ENCODE measurements around the gene DNAJC9.

Gene DNAJC9

GRCh38 chr10:73244866-73245477, 2.1 kb downstream of the DNAJC9 start:
- ChIA-PET CTCF (interaction anchor here (0.6 kb wide), 1 partner anchor 19 kb away, joined by 5 read pairs; no protein-coding TSS in a partner anchor), POLR2A (interaction anchor here (0.6 to 4.2 kb wide), 4 partner anchors 76 to 342 kb away, joined by 3 to 21 read pairs (median 3); partner anchors contain the start of genes ECD and FAM149B1)
- no peak for TF ChIP-seq ZNF555 (tag by site-specific recombination; conservative IDR thresholded peaks at IDR 0.05)
- TF ChIP-seq ZNF335 (tag by site-specific recombination; conservative IDR thresholded peaks at IDR 0.05): peak; percentile 61
- H3K36me3 ChIP-seq (ENCODE audit: control insufficient read depth in 2 of 2, insufficient read depth in 1 of 2, low read length in 2 of 2): peaks cover 36 to 75% of the 10 kb centered on the region in 2 experiments
- H3K9me3 ChIP-seq (ENCODE audit: control insufficient read depth, insufficient read depth, low read depth, low read length): no peaks in the 10 kb centered on the region
- H3K4me3 ChIP-seq (ENCODE audit: low read depth, low read length): peak overlapping the region; percentile 91
- peaks cover 2% of the 10 kb centered on the region; the same call in 1 of the 2 replicates for H3K4me1 ChIP-seq (ENCODE audit: control insufficient read depth, insufficient read depth, low read length)
- no peak overlapping the region; the same call in 1 of the 2 replicates for H3K27ac ChIP-seq (ENCODE audit: extremely low read depth, low read depth, low read length)

GRCh38 chr10:73239908-73240307, 7.1 kb downstream of the DNAJC9 start:
- ChIA-PET POLR2A (no interaction called here), CTCF (interaction anchor here (0.9 kb wide), 1 partner anchor 24 kb away, joined by 3 read pairs; no protein-coding TSS in a partner anchor)
- Histone ChIP-seq H3K9me3 (ENCODE audit: control insufficient read depth, insufficient read depth, low read depth, low read length) (no peaks in the 10 kb centered on the region), H3K27ac (ENCODE audit: extremely low read depth, low read depth, low read length) (no peak overlapping the region), H3K4me1 (ENCODE audit: control insufficient read depth, insufficient read depth, low read length) (no peaks in the 10 kb centered on the region), H3K4me3 (ENCODE audit: low read depth, low read length) (no peak overlapping the region), H3K36me3 (ENCODE audit: control insufficient read depth in 2 of 2, insufficient read depth in 1 of 2, low read length in 2 of 2) (peaks cover 50 to 95% of the 10 kb centered on the region in 2 experiments)
- no peak for TF ChIP-seq PRDM4 (tag by site-specific recombination; IDR thresholded peaks at IDR 0.05)
- TF ChIP-seq ZNF121 (tag by site-specific recombination; IDR thresholded peaks at IDR 0.05): peak; percentile 68; the same call in 1 of the 2 replicates

- ChIA-PET POLR2A (interaction anchor here (3.2 kb wide), 1 partner anchor 8 kb away, joined by 23 read pairs; the partner anchor contains the start of gene DNAJC9), CTCF (no interaction called here)
- TF ChIP-seq ZNF514 (tag by site-specific recombination; IDR thresholded peaks at IDR 0.05) (no peak), MYNN (tag by site-specific recombination; IDR thresholded peaks at IDR 0.05; ENCODE audit: borderline replicate concordance) (no peak), ZNF548 (tag by site-specific recombination; IDR thresholded peaks at IDR 0.05) (no peak), ZNF350 (tag by site-specific recombination; IDR thresholded peaks at IDR 0.05) (no peak), ZNF214 (tag by site-specific recombination; IDR thresholded peaks at IDR 0.05; ENCODE audit: borderline replicate concordance) (no peak), TRIM28 (IDR thresholded peaks at IDR 0.05; ENCODE audit: borderline replicate concordance, low read length) (no peak), ZFP69B (tag by site-specific recombination; IDR thresholded peaks at IDR 0.05) (no peak), ZEB2 (tag by site-specific recombination; IDR thresholded peaks at IDR 0.05) (no peak), KLF9 (tag by site-specific recombination; IDR thresholded peaks at IDR 0.05; ENCODE audit: low read depth) (no peak), GLI2 (tag by site-specific recombination; IDR thresholded peaks at IDR 0.05; ENCODE audit: borderline replicate concordance, low read depth) (no peak), ZNF169 (tag by site-specific recombination; IDR thresholded peaks at IDR 0.05) (no peak), PRDM4 (tag by site-specific recombination; IDR thresholded peaks at IDR 0.05) (no peak), ZBTB11 (tag by site-specific recombination; conservative IDR thresholded peaks at IDR 0.05; ENCODE audit: low read depth) (no peak), ZNF148 (tag by site-specific recombination; IDR thresholded peaks at IDR 0.05; ENCODE audit: borderline replicate concordance) (no peak), ZSCAN16 (tag by site-specific recombination; IDR thresholded peaks at IDR 0.05) (no peak)
- H3K4me3 ChIP-seq (ENCODE audit: low read depth, low read length): no peak overlapping the region
- no peaks in the 10 kb centered on the region for H3K4me1 ChIP-seq (ENCODE audit: control insufficient read depth, insufficient read depth, low read length)
- H3K27ac ChIP-seq (ENCODE audit: extremely low read depth, low read depth, low read length): no peak overlapping the region
- peaks cover 45 to 95% of the 10 kb centered on the region in 2 experiments for H3K36me3 ChIP-seq (ENCODE audit: control insufficient read depth in 2 of 2, insufficient read depth in 1 of 2, low read length in 2 of 2)
- no peaks in the 10 kb centered on the region for H3K9me3 ChIP-seq (ENCODE audit: control insufficient read depth, insufficient read depth, low read depth, low read length)
Measured at GRCh38 chr10:73238990-73239566, 8.0 kb downstream of the DNAJC9 start.
